22Rv1 (cell line): ENCODE results near the gene BRD7.

Experiments
- H3K27ac ChIP-seq: fragments of 450-650 bp; 2 replicates; pipeline ENCODE4 v1.5.1; 2017
- CTCF ChIP-seq: fragments of 450-650 bp; IDR thresholded peaks from 2 replicates; pipeline ENCODE4 v1.5.1; 2017; ENCODE audit warnings: mild to moderate bottlenecking
- ZFX ChIP-seq: fragments of 450-650 bp; IDR thresholded peaks from 2 replicates; pipeline ENCODE4 v1.6.1; 2017; ENCODE audit warnings: antibody characterized with exemption, borderline replicate concordance

The BRD7 gene

DNA sequence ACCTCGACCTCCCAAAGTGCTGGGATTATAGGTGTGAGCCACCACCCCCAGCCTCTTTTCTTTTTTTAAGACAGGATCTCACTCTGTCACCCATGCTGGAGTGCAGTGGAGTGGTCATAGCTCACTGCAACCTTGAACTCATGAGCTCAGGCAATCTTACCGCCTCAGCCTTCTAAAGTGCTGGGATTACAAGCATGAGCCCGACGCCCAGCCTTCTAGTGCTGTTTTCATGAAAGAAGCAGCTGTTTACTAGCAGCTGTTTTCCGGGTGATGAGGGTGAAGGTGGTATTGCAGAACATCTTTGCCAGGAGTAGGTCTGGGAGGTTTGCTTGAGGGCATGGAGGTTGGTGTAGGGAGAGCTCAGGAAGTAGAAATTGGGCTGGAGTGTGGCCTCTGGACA is 100.4 kb downstream of the BRD7 start:
- no peak overlapping the region for H3K27ac ChIP-seq
- TF ChIP-seq CTCF, result no peak
- TF ChIP-seq ZFX, result no peak

GRCh38 chr16:50267651-50268050 is 101.1 kb downstream of the BRD7 start:
- TF ChIP-seq CTCF (no peak), ZFX (no peak)
- H3K27ac ChIP-seq, result no peak overlapping the region

- H3K27ac ChIP-seq, result no peak overlapping the region
- TF ChIP-seq ZFX (no peak), CTCF (no peak)
Observed at GRCh38 chr16:50267151-50267631, 101.6 kb downstream of the BRD7 start.

- TF ChIP-seq CTCF, result no peak
- TF ChIP-seq ZFX, result no peak
- H3K27ac ChIP-seq, result no peak within 1 kb of the TSS
Observed at GRCh38 chr16:50266337-50267091, 102.3 kb downstream of the BRD7 start, which contains the start of gene ADCY7. ADCY7 (plus strand) TSS chr16:50266551; CDS start chr16:50288180, 21,629 bp downstream.
